GM23338 (cell line): ENCODE results near the gene NRG3. TPM values are rescaled to one million over a fixed set of nuclear protein-coding genes. Genes with fewer than 3 reads are reported as not detected.
A peak's percentile ranks its signal among the peaks of the same experiment; 100 is the strongest.

Experiments used
- ATAC-seq: fragments of 200-7000 bp; cut with Tn5 transposase; 3 replicates; pipeline ENCODE4 v1.9.1; 2020
- DNase-seq: peaks from one replicate; pipeline ENCODE4 v3.0.0-alpha.2; 2015; ENCODE audit warnings: low spot score
- H2AFZ ChIP-seq: fragments of 200-600 bp; sonication (generic); 2 replicates; pipeline ENCODE4 v1.8.0; 2016; ENCODE audit warnings: antibody characterized with exemption, mild to moderate bottlenecking, moderate library complexity
- H3F3A ChIP-seq: fragments of 200-600 bp; sonication (generic); replicated peaks from 2 replicates; pipeline ENCODE4 v1.8.0; 2017; ENCODE audit warnings: antibody characterized with exemption, mixed run types, low read depth
- H3K27ac ChIP-seq: fragments of 200-600 bp; sonication (generic); 2 replicates; pipeline ENCODE4 v1.6.1; 2016; ENCODE audit warnings: low read depth
- H3K27me3 ChIP-seq: fragments of 200-600 bp; sonication (generic); 2 replicates; pipeline ENCODE4 v1.8.0; 2016; ENCODE audit warnings: mild to moderate bottlenecking, mixed run types, moderate library complexity; ENCODE audit not compliant: insufficient read depth
- H3K36me3 ChIP-seq: fragments of 200-600 bp; sonication (generic); 2 replicates; pipeline ENCODE4 v1.8.0; 2016; ENCODE audit warnings: mild to moderate bottlenecking; ENCODE audit not compliant: insufficient read depth
- H3K4me1 ChIP-seq: fragments of 200-600 bp; sonication (generic); 2 replicates; pipeline ENCODE4 v1.8.0; 2016; ENCODE audit warnings: mild to moderate bottlenecking, moderate library complexity; ENCODE audit not compliant: insufficient read depth
- H3K4me2 ChIP-seq: fragments of 200-600 bp; sonication (generic); 2 replicates; pipeline ENCODE4 v1.7.1; 2017; ENCODE audit warnings: mixed run types
- H3K4me3 ChIP-seq: fragments of 200-600 bp; sonication (generic); 2 replicates; pipeline ENCODE4 v1.6.1; 2016; ENCODE audit warnings: mixed run types
- H3K79me2 ChIP-seq: fragments of 200-600 bp; sonication (generic); replicated peaks from 2 replicates; pipeline ENCODE4 v1.8.0; 2017; ENCODE audit warnings: mild to moderate bottlenecking; ENCODE audit not compliant: insufficient read depth
- H3K9me2 ChIP-seq: fragments of 200-600 bp; sonication (generic); 2 replicates; pipeline ENCODE4 v1.8.0; 2017; ENCODE audit not compliant: insufficient read depth
- H4K20me1 ChIP-seq: fragments of 200-600 bp; sonication (generic); replicated peaks from 2 replicates; pipeline ENCODE4 v1.8.0; 2017; ENCODE audit warnings: mild to moderate bottlenecking; ENCODE audit not compliant: insufficient read depth
- H3K27ac Mint-ChIP-seq: 2 replicates; pipeline ENCODE4 v1.8.0; 2020; ENCODE audit warnings: inconsistent platforms, mild to moderate bottlenecking, moderate library complexity, mixed read lengths
- H3K27me3 Mint-ChIP-seq: 3 replicates; pipeline ENCODE4 v1.8.0; 2022; ENCODE audit warnings: low read depth, mild to moderate bottlenecking, moderate library complexity, mixed read lengths, inconsistent platforms; ENCODE audit not compliant: insufficient read depth, poor library complexity
- H3K36me3 Mint-ChIP-seq: 3 replicates; pipeline ENCODE4 v1.8.0; 2021; ENCODE audit warnings: low read depth, mild to moderate bottlenecking, inconsistent platforms, moderate library complexity, mixed read lengths
- H3K4me1 Mint-ChIP-seq: 3 replicates; pipeline ENCODE4 v1.8.0; 2020; ENCODE audit warnings: mild to moderate bottlenecking, inconsistent platforms, mixed read lengths
- H3K4me3 Mint-ChIP-seq: 3 replicates; pipeline ENCODE4 v1.8.0; 2021; ENCODE audit warnings: moderate library complexity, mild to moderate bottlenecking, inconsistent platforms, mixed read lengths
- H3K9me3 Mint-ChIP-seq: 3 replicates; pipeline ENCODE4 v1.8.0; 2020; ENCODE audit warnings: moderate library complexity, mild to moderate bottlenecking, inconsistent platforms, mixed read lengths
- ETS1 ChIP-seq: IDR thresholded peaks from 2 replicates; pipeline ENCODE4 v1.6.1; 2016; ENCODE audit warnings: antibody characterized with exemption
- JUNB ChIP-seq: IDR thresholded peaks from one replicate; pipeline ENCODE4 v1.6.1; 2016; ENCODE audit warnings: antibody characterized with exemption; ENCODE audit not compliant: unreplicated experiment
- POLR2AphosphoS5 ChIP-seq: IDR thresholded peaks from 2 replicates; pipeline ENCODE4 v1.6.1; 2016; ENCODE audit warnings: antibody characterized with exemption, low read depth
- STAT1 ChIP-seq: IDR thresholded peaks from one replicate; pipeline ENCODE4 v1.6.1; 2016; ENCODE audit warnings: antibody characterized with exemption; ENCODE audit not compliant: unreplicated experiment
- ZNF462 ChIP-seq: fragments of 250-450 bp; sonication (Bioruptor Pico); IDR thresholded peaks from 2 replicates; pipeline ENCODE4 v1.5.0; 2020; ENCODE audit warnings: mild to moderate bottlenecking, moderate library complexity
- polyA plus RNA-seq: library from polyadenylated mRNA; unstranded; fragments of >200 nt; fragmentation: Nextera tagmentation; extraction: Ambion mirVana; gene quantifications from 2 replicates; pipeline ENCODE4 v1.2.1, GENCODE V29; 2016
- total RNA-seq: library from RNA; depleted of rRNA; stranded (reverse); fragments of >200 nt; shearing (Covaris generic); gene quantifications from 2 replicates; pipeline ENCODE4 v1.2.3, GENCODE V29; 2014

Gene NRG3
- total and polyA plus RNA-seq, 2 experiments from 2014 or later, result 1.9 to 3.9 TPM

- Mint-ChIP-seq H3K27ac (peak overlapping the region; percentile 24; the same call in 1 of the 2 replicates), H3K36me3 (no peaks in the 10 kb centered on the region), H3K4me3 (no peak overlapping the region), H3K9me3 (no peaks in the 10 kb centered on the region), H3K27me3 (no peaks in the 10 kb centered on the region), H3K4me1 (peaks cover 9% of the 10 kb centered on the region)
- Histone ChIP-seq H3K4me1 (no peaks in the 10 kb centered on the region; the same call in 1 of the 2 replicates), H3K79me2 (no peaks in the 10 kb centered on the region), H3K36me3 (no peaks in the 10 kb centered on the region), H3K4me2 (no peak overlapping the region), H4K20me1 (no peaks in the 10 kb centered on the region), H3K4me3 (no peak overlapping the region), H3K27me3 (no peaks in the 10 kb centered on the region), H2AFZ (no peak overlapping the region), H3K27ac (no peak overlapping the region), H3F3A (no peaks in the 10 kb centered on the region), H3K9me2 (no peaks in the 10 kb centered on the region)
- DNase-seq, result no peak
- TF ChIP-seq JUNB (no peak), STAT1 (no peak)
- peak; percentile 50; the same call in 2 of the 3 replicates for ATAC-seq
Measured at GRCh38 chr10:82861889-82862288, 986.9 kb downstream of the NRG3 start.

- Mint-ChIP-seq H3K27me3 (no peaks in the 10 kb centered on the region), H3K36me3 (no peaks in the 10 kb centered on the region), H3K4me1 (peaks cover 9% of the 10 kb centered on the region), H3K4me3 (no peak overlapping the region), H3K27ac (no peak overlapping the region), H3K9me3 (no peaks in the 10 kb centered on the region)
- ATAC-seq (no peak), DNase-seq (no peak)
- H3K27me3 ChIP-seq, result no peaks in the 10 kb centered on the region
- no peak overlapping the region for H3K27ac ChIP-seq
- H3K4me1 ChIP-seq, result no peaks in the 10 kb centered on the region; the same call in 1 of the 2 replicates
- no peak overlapping the region for H2AFZ ChIP-seq
- no peaks in the 10 kb centered on the region for H3K9me2 ChIP-seq
- H3K79me2 ChIP-seq, result no peaks in the 10 kb centered on the region
- no peak overlapping the region for H3K4me3 ChIP-seq
- H3K4me2 ChIP-seq, result no peak overlapping the region
- TF ChIP-seq ETS1 (no peak), ZNF462 (CRISPR knock-in tag) (no peak), POLR2AphosphoS5 (no peak)
- no peaks in the 10 kb centered on the region for H3K36me3 ChIP-seq
- H4K20me1 ChIP-seq, result no peaks in the 10 kb centered on the region
- H3F3A ChIP-seq, result no peaks in the 10 kb centered on the region
Measured at GRCh38 chr10:82865366-82865765, 990.4 kb downstream of the NRG3 start.
